Right atrium auricular region (tissue), 2 donors: ENCODE data around the gene SREBF2. TPM values are rescaled to one million over a fixed set of nuclear protein-coding genes. Genes with fewer than 3 reads are reported as not detected.
"Not testable (repeated sequence)": the region's sequence is repeated elsewhere in the genome, so short reads cannot be mapped to it uniquely, and the experiment has no call there.

Experiments
- DNase-seq: peaks from one replicate; pipeline ENCODE4 v3.0.0-alpha.2; 2019; ENCODE audit warnings: low spot score
- H3K27ac ChIP-seq, 2 donors: fragments of 200-600 bp; sonication (generic); 1 replicate in 1 of 2; 2 replicates in 1 of 2; pipeline ENCODE4 v1.5.1; 2016 to 2019
- H3K27me3 ChIP-seq, 2 donors: fragments of 200-600 bp; sonication (generic); one replicate each; pipeline versions ENCODE4 v1.5.1 to v1.6.0; 2017 to 2019
- H3K36me3 ChIP-seq: fragments of 200-600 bp; sonication (generic); one replicate; pipeline ENCODE4 v1.5.1; 2016
- H3K4me1 ChIP-seq, 2 donors: fragments of 200-600 bp; sonication (generic); one replicate each; pipeline versions ENCODE4 v1.5.1 to v1.6.0; 2017 to 2019
- H3K4me3 ChIP-seq, 2 donors: fragments of 200-600 bp; sonication (generic); 1 replicate in 1 of 2; 2 replicates in 1 of 2; pipeline ENCODE4 v1.5.1; 2017 to 2019; ENCODE audit warnings: mild to moderate bottlenecking in 1 of 2, moderate library complexity in 1 of 2
- H3K9me3 ChIP-seq, 2 donors: fragments of 200-600 bp; sonication (generic); one replicate each; pipeline ENCODE4 v1.5.1; 2019
- total RNA-seq, 2 donors: library from RNA; depleted of rRNA; stranded (reverse); fragments of >200 nt; gene quantifications; one replicate each; pipeline ENCODE4 v1.1.0, GENCODE V29; 2016
- TF ChIP-seq, protein P1 (sequence below), 2 donors: fragments of 200-600 bp; sonication (generic); IDR thresholded peaks; one replicate each; pipeline ENCODE4 v1.5.1; 2019; ENCODE audit warnings: antibody characterized with exemption in 2 of 2

The SREBF2 gene
- total RNA-seq, 2 donors from 2014 or later = 45.6 to 61.4 TPM

DNA sequence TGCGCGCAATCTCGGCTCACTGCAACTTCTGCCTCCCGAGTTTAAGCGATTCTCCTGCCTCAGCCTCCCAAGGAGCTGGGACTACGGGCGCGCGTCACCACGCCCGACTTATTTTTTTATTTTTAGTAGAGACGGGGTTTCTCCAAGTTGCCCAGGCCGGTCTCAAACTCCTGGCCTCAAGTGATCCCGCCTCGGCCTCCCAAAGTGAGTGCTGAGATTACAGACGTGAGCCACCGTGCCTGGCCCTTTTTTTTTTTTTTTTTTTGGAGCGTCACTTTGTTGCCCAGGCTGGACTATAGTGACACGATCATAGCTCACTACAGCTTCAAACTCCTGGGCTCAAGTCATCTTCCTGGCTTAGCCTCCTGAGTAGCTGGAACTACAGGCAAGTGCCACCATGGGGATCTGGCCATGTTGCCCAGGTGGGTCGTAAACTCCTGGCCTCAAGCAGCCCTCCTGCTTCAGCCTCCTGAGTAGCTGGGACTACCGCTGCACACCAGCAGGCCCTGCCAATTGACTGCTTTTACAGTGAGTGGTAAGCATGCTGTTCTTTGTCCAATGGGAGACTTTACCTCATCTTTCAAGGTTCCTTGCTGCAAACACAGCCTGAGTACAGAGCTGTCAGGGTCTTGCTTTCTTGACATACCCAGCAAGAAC, 114.6 kb downstream of the SREBF2 start:
- Histone ChIP-seq H3K36me3 (no peaks in the 10 kb centered on the region), H3K4me1 (peaks cover 0 to 8% of the 10 kb centered on the region in 2 donors), H3K9me3 (no peaks in the 10 kb centered on the region), H3K4me3 (peak overlapping the region in 1 of 2 donors; percentile 73), H3K27me3 (no peaks in the 10 kb centered on the region), H3K27ac (peak overlapping the region; percentile 7 to 45)
- TF ChIP-seq, protein P1, sequence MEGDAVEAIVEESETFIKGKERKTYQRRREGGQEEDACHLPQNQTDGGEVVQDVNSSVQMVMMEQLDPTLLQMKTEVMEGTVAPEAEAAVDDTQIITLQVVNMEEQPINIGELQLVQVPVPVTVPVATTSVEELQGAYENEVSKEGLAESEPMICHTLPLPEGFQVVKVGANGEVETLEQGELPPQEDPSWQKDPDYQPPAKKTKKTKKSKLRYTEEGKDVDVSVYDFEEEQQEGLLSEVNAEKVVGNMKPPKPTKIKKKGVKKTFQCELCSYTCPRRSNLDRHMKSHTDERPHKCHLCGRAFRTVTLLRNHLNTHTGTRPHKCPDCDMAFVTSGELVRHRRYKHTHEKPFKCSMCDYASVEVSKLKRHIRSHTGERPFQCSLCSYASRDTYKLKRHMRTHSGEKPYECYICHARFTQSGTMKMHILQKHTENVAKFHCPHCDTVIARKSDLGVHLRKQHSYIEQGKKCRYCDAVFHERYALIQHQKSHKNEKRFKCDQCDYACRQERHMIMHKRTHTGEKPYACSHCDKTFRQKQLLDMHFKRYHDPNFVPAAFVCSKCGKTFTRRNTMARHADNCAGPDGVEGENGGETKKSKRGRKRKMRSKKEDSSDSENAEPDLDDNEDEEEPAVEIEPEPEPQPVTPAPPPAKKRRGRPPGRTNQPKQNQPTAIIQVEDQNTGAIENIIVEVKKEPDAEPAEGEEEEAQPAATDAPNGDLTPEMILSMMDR (IDR thresholded peaks at IDR 0.05) = no peak
- DNase-seq = no peak

DNA sequence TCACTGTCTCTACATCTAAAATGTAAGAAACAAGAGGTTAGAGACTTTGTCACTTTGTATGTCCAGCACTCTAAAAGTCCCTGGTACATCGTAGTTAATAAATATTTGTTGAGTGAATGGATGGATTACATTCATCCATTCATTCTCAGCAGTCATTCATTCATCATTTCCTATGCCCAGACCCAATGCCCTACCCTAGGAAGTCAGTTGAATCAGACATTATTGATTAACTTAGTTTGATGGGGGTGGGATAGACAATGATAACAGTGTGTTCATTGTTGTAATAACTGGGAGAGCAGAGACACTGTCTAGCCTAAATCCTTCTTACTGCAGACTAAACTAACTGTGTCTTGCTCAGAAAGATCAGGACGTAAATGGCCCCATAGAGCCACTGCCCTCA, 115.2 kb downstream of the SREBF2 start:
- no peak overlapping the region for H3K27ac ChIP-seq
- H3K36me3 ChIP-seq = no peaks in the 10 kb centered on the region
- no peaks in the 10 kb centered on the region for H3K27me3 ChIP-seq
- H3K4me3 ChIP-seq = no peak overlapping the region
- no peak for DNase-seq
- peaks cover 0 to 8% of the 10 kb centered on the region in 2 donors for H3K4me1 ChIP-seq
- no peaks in the 10 kb centered on the region for H3K9me3 ChIP-seq
- TF ChIP-seq, protein P1 (IDR thresholded peaks at IDR 0.05) = no peak

DNA sequence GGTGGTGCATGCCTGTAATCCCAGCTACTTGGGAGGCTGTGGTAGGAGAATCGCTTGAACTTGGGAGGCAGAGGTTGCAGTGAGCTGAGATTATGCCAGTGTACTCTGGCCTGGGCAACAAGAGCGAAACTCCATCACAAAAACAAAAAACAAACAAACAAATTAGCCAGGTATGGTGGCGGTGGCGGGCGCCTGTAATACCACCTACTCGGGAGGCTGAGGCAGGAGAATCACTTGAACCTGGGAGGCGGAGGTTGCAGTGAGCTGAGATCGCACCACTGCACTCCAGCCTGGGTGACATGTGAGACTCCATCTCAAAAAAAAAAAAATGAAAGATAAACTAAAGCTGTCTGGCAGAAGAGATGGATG, 116.0 kb downstream of the SREBF2 start:
- not testable (repeated sequence) for H3K4me1 ChIP-seq, DNase-seq, H3K27ac ChIP-seq, H3K27me3 ChIP-seq, H3K36me3 ChIP-seq, H3K9me3 ChIP-seq, H3K4me3 ChIP-seq

DNA sequence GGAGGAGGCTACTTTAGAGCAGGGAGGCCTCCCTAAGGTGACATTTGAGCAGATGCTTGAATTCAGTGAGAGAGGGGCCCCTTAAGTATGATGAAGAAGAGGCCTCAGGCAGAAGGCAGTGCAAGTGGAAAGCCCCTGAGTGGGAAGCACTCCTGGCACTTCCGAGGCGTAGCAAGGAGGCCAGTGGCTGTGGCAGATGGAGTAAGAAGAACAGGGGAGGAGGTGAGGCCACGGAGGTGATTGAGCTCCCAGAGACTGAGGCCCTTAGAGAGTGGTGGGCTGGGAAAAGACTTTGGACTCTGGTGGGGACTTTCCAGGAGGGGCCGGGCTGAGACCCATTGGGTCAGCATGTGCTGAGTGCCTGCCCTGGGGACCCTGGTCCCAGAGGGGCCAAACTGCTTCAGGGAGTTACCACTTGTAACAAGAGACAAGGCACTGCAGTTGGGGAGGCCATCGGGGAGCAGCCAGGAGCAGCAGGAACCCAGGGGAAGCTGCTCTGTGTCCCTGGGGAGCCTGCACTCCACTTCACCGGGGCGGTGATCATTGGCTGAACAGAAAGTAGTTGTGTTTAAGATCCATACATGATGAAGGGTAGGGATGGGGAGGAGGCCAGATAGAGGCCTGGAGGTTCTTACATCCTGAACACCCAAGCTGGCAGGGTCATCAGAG, 116.5 kb downstream of the SREBF2 start:
- Histone ChIP-seq H3K4me1 (peaks cover 0 to 8% of the 10 kb centered on the region in 2 donors), H3K27me3 (no peaks in the 10 kb centered on the region), H3K9me3 (no peaks in the 10 kb centered on the region), H3K36me3 (no peaks in the 10 kb centered on the region), H3K4me3 (no peak overlapping the region), H3K27ac (no peak overlapping the region)
- no peak for DNase-seq
- TF ChIP-seq, protein P1 (IDR thresholded peaks at IDR 0.05) = no peak

DNA sequence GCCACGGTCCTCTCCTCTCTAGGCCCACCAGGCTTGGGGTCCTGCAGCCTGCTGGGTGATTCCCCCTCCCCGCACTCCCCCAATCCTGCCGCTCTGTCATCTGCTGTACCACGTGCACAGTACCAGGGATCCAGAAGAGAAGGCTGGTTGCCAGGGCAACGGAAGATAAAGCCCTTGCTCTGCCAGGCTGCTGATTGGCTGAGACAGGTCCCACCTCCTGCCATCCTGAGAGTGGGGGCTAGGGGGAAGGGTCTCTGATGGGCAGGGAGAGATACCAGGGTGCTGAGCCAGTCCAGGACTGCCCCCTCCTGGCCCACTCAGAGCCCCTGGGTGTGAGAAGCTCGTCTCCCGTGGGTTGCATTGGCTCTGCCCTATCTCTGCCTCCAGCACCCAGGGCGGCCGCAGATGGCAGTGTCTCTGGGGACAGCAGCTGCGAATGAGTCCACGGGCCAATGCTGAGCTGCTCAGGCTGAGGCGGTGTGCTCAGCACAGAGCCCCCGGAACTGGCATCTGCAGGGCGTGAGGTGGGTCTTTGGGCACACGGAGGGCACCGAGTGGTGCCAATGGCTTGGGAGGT, 119.1 kb downstream of the SREBF2 start, which contains the start of gene SMIM45:
Gene SMIM45, plus strand, starts transcription at position 253 of the 577 bp plus-strand sequence.
- no peaks in the 10 kb centered on the region for H3K9me3 ChIP-seq
- H3K27me3 ChIP-seq = no peaks in the 10 kb centered on the region
- H3K4me3 ChIP-seq = no peak within 1 kb of the TSS
- TF ChIP-seq, protein P1 (IDR thresholded peaks at IDR 0.05) = no peak
- DNase-seq = no peak
- no peak within 1 kb of the TSS for H3K27ac ChIP-seq
- H3K4me1 ChIP-seq = no peaks in the 10 kb centered on the region
- H3K36me3 ChIP-seq = no peaks in the 10 kb centered on the region

DNA sequence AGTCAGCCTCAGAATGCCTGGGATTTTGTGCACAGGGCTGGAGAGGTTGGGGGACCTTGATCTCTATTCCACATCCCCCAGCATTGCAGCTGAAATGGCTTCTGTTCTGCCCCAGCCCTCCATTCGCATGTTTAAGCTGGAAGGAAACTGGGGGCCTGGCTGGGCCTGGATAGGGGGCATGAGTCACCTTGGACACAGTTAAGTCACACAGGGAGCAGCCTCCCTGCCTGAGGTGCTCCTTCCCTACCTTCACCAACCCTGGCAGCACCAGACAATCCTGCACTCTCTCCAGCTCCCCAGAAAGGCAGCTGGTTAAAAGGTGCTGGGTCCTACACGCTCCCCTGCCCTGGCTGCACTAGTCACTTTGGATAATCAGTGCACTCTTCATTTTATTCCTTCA, 119.8 kb downstream of the SREBF2 start:
- TF ChIP-seq, protein P1 (IDR thresholded peaks at IDR 0.05) = no peak
- Histone ChIP-seq H3K9me3 (no peaks in the 10 kb centered on the region), H3K4me3 (no peak overlapping the region), H3K36me3 (no peaks in the 10 kb centered on the region), H3K4me1 (peaks cover 0 to 5% of the 10 kb centered on the region in 2 donors), H3K27ac (no peak overlapping the region), H3K27me3 (no peaks in the 10 kb centered on the region)
- no peak for DNase-seq
